ENCODE data around the gene ZNRF3.
A peak's percentile ranks its signal among the peaks of the same experiment; 100 is the strongest.
"Not testable (repeated sequence)": the region's sequence is repeated elsewhere in the genome, so short reads cannot be mapped to it uniquely, and the experiment has no call there.

ZNRF3 gene

GRCh38 chr22:29039148-29039547 is 155.8 kb downstream of the ZNRF3 start:
- no peak for TF ChIP-seq CTCF (IDR thresholded peaks at IDR 0.05; ENCODE audit: low read depth, low read length, missing control alignments)
- no peak overlapping the region for H3K4me3 ChIP-seq (replicated peaks; ENCODE audit: low read depth, low read length)
- DNase-seq (ENCODE audit: extremely low read depth, low read depth), result no peak

- DNase-seq (ENCODE audit: extremely low read depth, low read depth); H3K4me3 ChIP-seq (replicated peaks; ENCODE audit: low read depth, low read length): not testable (repeated sequence)
These were observed 156.3 kb downstream of the ZNRF3 start for GRCh38 chr22:29039684-29040083.

- peak; percentile 76 for DNase-seq (ENCODE audit: extremely low read depth, low read depth)
These were observed 157.3 kb downstream of the ZNRF3 start for GRCh38 chr22:29040385-29041275.

GRCh38 chr22:29041408-29041807 is 158.0 kb downstream of the ZNRF3 start:
- H3K4me3 ChIP-seq (replicated peaks; ENCODE audit: low read depth, low read length), result no peak overlapping the region
- DNase-seq (ENCODE audit: extremely low read depth, low read depth), result no peak
- TF ChIP-seq CTCF (IDR thresholded peaks at IDR 0.05; ENCODE audit: low read depth, low read length, missing control alignments), result no peak

More at GRCh38 chr22:29040385-29041275, 157.3 kb downstream of the ZNRF3 start:
- H3K4me3 ChIP-seq (replicated peaks; ENCODE audit: low read depth, low read length), result no peak overlapping the region
- TF ChIP-seq CTCF (IDR thresholded peaks at IDR 0.05; ENCODE audit: low read depth, low read length, missing control alignments), result peak; percentile 96

- TF ChIP-seq CTCF (IDR thresholded peaks at IDR 0.05; ENCODE audit: low read depth, low read length, missing control alignments), result no peak
- no peak overlapping the region for H3K4me3 ChIP-seq (replicated peaks; ENCODE audit: low read depth, low read length)
- no peak for DNase-seq (ENCODE audit: extremely low read depth, low read depth)
These were observed 160.7 kb downstream of the ZNRF3 start for GRCh38 chr22:29043906-29044575.

- DNase-seq (ENCODE audit: extremely low read depth, low read depth), result peak; percentile 40
- no peak for TF ChIP-seq CTCF (IDR thresholded peaks at IDR 0.05; ENCODE audit: low read depth, low read length, missing control alignments)
- H3K4me3 ChIP-seq (replicated peaks; ENCODE audit: low read depth, low read length), result no peak overlapping the region
These were observed 161.3 kb downstream of the ZNRF3 start for GRCh38 chr22:29044657-29045176.

Measured in HFF-Myc (cell line).